ENCODE results near the gene SCN2B.

DNA sequence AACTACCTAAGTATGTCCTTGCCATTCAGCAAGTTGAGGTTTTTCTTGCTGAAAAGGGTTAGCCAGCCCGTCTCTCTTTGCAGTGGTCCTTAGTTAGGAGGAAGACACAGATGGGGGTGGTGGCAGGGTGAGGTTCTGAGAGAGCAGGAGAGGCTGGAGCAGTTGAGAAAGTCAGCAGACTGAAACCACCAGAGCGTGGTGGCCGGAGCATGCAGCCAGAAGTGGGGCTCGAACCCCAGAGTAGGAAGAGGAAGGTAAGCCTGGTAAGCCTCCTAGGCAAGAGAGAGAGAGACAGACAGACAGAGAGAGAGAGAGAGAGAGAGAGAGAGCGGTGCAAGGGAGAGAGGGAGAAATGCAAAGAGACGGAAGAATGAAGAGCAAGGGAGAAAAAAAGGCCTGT, 14.7 kb downstream of the SCN2B start:
- TF ChIP-seq EZH2 (IDR thresholded peaks at IDR 0.05; ENCODE audit: borderline replicate concordance, low read depth, low read length, poor library complexity, severe bottlenecking), result no peak
- TF ChIP-seq, protein P1, sequence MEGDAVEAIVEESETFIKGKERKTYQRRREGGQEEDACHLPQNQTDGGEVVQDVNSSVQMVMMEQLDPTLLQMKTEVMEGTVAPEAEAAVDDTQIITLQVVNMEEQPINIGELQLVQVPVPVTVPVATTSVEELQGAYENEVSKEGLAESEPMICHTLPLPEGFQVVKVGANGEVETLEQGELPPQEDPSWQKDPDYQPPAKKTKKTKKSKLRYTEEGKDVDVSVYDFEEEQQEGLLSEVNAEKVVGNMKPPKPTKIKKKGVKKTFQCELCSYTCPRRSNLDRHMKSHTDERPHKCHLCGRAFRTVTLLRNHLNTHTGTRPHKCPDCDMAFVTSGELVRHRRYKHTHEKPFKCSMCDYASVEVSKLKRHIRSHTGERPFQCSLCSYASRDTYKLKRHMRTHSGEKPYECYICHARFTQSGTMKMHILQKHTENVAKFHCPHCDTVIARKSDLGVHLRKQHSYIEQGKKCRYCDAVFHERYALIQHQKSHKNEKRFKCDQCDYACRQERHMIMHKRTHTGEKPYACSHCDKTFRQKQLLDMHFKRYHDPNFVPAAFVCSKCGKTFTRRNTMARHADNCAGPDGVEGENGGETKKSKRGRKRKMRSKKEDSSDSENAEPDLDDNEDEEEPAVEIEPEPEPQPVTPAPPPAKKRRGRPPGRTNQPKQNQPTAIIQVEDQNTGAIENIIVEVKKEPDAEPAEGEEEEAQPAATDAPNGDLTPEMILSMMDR (conservative IDR thresholded peaks at IDR 0.05; ENCODE audit: low read depth, low read length), result no peak

All from A673 (cell line).